Mammary epithelial cell (primary cell): Measurements from ENCODE around the gene AIG1.

ENCODE experiments used
- EZH2 ChIP-seq: IDR thresholded peaks from 2 replicates; pipeline ENCODE4 v1.6.1; 2012; ENCODE audit warnings: low read length, inconsistent platforms, borderline replicate concordance
- TF ChIP-seq, protein P1 (sequence below), 2 donors: IDR thresholded peaks in 1 of 2; conservative IDR thresholded peaks in 1 of 2; 2 replicates each; pipeline ENCODE4 v1.5.1; 2011 to 2012; ENCODE audit warnings: inconsistent platforms in 2 of 2, low read length in 2 of 2, mild to moderate bottlenecking in 2 of 2, control low read depth in 1 of 2, low read depth in 1 of 2; ENCODE audit not compliant: insufficient read depth in 1 of 2; ENCODE audit errors: extremely low read depth in 1 of 2

DNA sequence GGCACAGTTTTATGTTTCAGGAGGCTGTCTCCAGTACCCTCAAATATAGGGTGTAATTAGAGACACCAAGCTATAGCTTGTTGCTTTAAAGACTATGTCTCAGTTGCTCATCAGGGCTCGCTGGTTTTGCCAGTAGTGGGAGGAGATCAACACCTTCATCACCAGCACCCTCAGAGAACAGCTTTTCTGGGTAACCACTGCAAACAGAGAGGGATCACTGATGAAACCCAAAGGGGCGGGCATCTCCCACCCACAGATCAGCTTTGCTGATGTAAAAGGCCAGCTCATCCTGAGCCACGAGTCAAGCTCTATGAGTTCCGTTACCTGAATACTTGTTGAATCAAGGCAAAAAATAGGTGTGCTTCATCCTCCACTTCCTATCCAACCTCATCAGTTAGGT is 187.7 kb downstream of the AIG1 start:
- TF ChIP-seq, protein P1, sequence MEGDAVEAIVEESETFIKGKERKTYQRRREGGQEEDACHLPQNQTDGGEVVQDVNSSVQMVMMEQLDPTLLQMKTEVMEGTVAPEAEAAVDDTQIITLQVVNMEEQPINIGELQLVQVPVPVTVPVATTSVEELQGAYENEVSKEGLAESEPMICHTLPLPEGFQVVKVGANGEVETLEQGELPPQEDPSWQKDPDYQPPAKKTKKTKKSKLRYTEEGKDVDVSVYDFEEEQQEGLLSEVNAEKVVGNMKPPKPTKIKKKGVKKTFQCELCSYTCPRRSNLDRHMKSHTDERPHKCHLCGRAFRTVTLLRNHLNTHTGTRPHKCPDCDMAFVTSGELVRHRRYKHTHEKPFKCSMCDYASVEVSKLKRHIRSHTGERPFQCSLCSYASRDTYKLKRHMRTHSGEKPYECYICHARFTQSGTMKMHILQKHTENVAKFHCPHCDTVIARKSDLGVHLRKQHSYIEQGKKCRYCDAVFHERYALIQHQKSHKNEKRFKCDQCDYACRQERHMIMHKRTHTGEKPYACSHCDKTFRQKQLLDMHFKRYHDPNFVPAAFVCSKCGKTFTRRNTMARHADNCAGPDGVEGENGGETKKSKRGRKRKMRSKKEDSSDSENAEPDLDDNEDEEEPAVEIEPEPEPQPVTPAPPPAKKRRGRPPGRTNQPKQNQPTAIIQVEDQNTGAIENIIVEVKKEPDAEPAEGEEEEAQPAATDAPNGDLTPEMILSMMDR (conservative IDR thresholded peaks at IDR 0.05 in 1 of 2, IDR thresholded peaks at IDR 0.05 in 1 of 2; ENCODE audit: extremely low read depth in 1 of 2, insufficient read depth in 1 of 2, low read depth in 1 of 2, low read length in 2 of 2) = no peak
- no peak for TF ChIP-seq EZH2
